ENCODE results near the gene ZNF239. TPM values are rescaled to one million over a fixed set of nuclear protein-coding genes. Genes with fewer than 3 reads are reported as not detected.
"Not testable (repeated sequence)": the region's sequence is repeated elsewhere in the genome, so short reads cannot be mapped to it uniquely, and the experiment has no call there.

Gene ZNF239
- polyA plus RNA-seq, 1 donor: 6.6 TPM

- DNase-seq (ENCODE audit: low read depth): no peak
Measured at GRCh38 chr10:43576580-43576979, 2.2 kb upstream of the ZNF239 start.

GRCh38 chr10:43576062-43576461 lies 1.6 kb upstream of the ZNF239 start:
- DNase-seq (ENCODE audit: low read depth): no peak

GRCh38 chr10:43574906-43575305 lies 490 bp upstream of the ZNF239 start:
- DNase-seq (ENCODE audit: low read depth): no peak

GRCh38 chr10:43573250-43574000 lies 991 bp downstream of the ZNF239 start:
- DNase-seq (ENCODE audit: low read depth): no peak

- DNase-seq (ENCODE audit: low read depth): no peak
Measured at GRCh38 chr10:43570971-43571370, 3.4 kb downstream of the ZNF239 start.

GRCh38 chr10:43569681-43570080 lies 4.7 kb downstream of the ZNF239 start:
- no peak for DNase-seq (ENCODE audit: low read depth)

GRCh38 chr10:43557214-43557613 lies 17.2 kb downstream of the ZNF239 start:
- no peak for DNase-seq (ENCODE audit: low read depth)

GRCh38 chr10:43543746-43544145 lies 30.7 kb downstream of the ZNF239 start:
- DNase-seq (ENCODE audit: low read depth): not testable (repeated sequence)

- DNase-seq (ENCODE audit: low read depth): no peak
Measured at GRCh38 chr10:43524434-43525247, 49.8 kb downstream of the ZNF239 start.

Other genes with a start within 250 kb of the ZNF239 start
- 1.1 TPM for gene FXYD4, start 203.0 kb downstream of the ZNF239 start, polyA plus RNA-seq (ENCODE audit: insufficient read length)
- gene HNRNPF, start 165.4 kb downstream of the ZNF239 start, polyA plus RNA-seq (ENCODE audit: insufficient read length): 100.0 TPM
- gene ZNF487, start 137.5 kb downstream of the ZNF239 start, polyA plus RNA-seq (ENCODE audit: insufficient read length): 4.6 TPM
- 2.7 TPM for gene ZNF485, start 31.8 kb upstream of the ZNF239 start, polyA plus RNA-seq (ENCODE audit: insufficient read length)
- 46.8 TPM for gene ZNF32, start 74.3 kb upstream of the ZNF239 start, polyA plus RNA-seq (ENCODE audit: insufficient read length)